Dendritic cell treated with granulocyte-macrophage colony-stimulating factor and Interleukin-4, amounts not matched to agents 40 ng/mL and 50 ng/mL, for 4 days (primary cell): ENCODE results near the gene ESPN.
A peak's percentile ranks its signal among the peaks of the same experiment; 100 is the strongest.

ENCODE experiments used
- H3K27ac Mint-ChIP-seq: one replicate; pipeline ENCODE4 v1.8.0; 2022; ENCODE audit warnings: mild to moderate bottlenecking, mixed read lengths
- H3K27me3 Mint-ChIP-seq: one replicate; pipeline ENCODE4 v1.8.0; 2022; ENCODE audit warnings: mild to moderate bottlenecking, mixed read lengths
- H3K36me3 Mint-ChIP-seq: one replicate; pipeline ENCODE4 v1.8.0; 2022; ENCODE audit warnings: low read depth, mixed read lengths
- H3K4me1 Mint-ChIP-seq: one replicate; pipeline ENCODE4 v1.8.0; 2022; ENCODE audit warnings: low read depth, mixed read lengths
- H3K4me3 Mint-ChIP-seq: one replicate; pipeline ENCODE4 v1.8.0; 2022; ENCODE audit warnings: mild to moderate bottlenecking, moderate library complexity, mixed read lengths
- H3K9me3 Mint-ChIP-seq: one replicate; pipeline ENCODE4 v1.8.0; 2022; ENCODE audit warnings: mixed read lengths
- intact Hi-C: fragments of 100-400 bp; cut with micrococcal nuclease; formaldehyde crosslinking; loops from one replicate; pipeline ENCODE4 v1.15.0; 2022

Gene ESPN, protein sequence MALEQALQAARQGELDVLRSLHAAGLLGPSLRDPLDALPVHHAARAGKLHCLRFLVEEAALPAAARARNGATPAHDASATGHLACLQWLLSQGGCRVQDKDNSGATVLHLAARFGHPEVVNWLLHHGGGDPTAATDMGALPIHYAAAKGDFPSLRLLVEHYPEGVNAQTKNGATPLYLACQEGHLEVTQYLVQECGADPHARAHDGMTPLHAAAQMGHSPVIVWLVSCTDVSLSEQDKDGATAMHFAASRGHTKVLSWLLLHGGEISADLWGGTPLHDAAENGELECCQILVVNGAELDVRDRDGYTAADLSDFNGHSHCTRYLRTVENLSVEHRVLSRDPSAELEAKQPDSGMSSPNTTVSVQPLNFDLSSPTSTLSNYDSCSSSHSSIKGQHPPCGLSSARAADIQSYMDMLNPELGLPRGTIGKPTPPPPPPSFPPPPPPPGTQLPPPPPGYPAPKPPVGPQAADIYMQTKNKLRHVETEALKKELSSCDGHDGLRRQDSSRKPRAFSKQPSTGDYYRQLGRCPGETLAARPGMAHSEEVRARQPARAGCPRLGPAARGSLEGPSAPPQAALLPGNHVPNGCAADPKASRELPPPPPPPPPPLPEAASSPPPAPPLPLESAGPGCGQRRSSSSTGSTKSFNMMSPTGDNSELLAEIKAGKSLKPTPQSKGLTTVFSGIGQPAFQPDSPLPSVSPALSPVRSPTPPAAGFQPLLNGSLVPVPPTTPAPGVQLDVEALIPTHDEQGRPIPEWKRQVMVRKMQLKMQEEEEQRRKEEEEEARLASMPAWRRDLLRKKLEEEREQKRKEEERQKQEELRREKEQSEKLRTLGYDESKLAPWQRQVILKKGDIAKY

DNA sequence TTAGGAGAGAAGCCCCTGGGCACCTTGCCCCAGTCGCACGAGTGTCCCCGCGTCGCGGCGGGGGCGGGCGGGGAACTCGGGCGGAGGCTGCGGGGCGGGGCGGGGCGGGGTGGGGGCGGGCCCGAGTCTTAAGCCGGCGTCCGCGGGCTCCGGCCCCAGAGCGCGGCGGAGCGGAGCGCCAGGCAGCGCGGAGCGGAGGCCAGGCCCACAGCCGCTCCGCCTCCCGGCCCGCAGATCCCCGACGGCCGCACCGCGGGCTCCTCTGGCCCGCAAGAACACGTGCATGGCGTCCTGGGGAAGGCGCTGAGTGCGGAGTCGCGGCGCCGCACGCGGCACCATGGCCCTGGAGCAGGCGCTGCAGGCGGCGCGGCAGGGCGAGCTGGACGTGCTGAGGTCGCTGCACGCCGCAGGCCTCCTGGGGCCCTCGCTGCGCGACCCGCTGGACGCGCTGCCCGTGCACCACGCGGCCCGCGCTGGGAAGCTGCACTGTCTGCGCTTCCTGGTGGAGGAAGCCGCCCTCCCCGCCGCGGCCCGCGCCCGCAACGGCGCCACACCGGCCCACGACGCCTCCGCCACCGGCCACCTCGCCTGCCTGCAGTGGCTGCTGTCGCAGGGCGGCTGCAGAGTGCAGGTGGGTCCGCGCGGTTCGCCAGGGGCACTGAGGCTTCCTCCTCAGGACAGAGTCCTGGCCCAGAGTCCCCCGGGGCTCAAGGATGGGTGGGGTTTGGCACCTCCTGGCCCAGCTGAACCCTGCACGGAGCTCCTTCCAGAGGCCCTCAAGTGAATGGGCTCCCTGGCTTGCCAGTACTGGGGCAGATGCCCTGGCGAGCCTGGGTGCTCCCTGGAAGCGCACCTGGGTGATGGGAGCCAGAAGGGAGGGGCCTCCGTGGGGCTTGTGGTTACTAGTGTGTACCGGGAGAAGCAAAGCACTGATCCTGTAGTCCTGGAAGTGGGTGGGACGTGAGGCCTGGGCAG is at the start of gene ESPN:
TSS of gene ESPN (plus strand) at position 158 of the 975 bp plus-strand sequence. CDS start at position 338, 180 bp downstream.
- peaks cover 12% of the 10 kb centered on the region for H3K4me1 Mint-ChIP-seq
- no peaks in the 10 kb centered on the region for H3K36me3 Mint-ChIP-seq
- H3K9me3 Mint-ChIP-seq, result no peaks in the 10 kb centered on the region
- peaks cover 89% of the 10 kb centered on the region for H3K27me3 Mint-ChIP-seq
- no peak within 1 kb of the TSS for H3K4me3 Mint-ChIP-seq
- intact Hi-C loops, result no loop called here
- no peak within 1 kb of the TSS for H3K27ac Mint-ChIP-seq

DNA sequence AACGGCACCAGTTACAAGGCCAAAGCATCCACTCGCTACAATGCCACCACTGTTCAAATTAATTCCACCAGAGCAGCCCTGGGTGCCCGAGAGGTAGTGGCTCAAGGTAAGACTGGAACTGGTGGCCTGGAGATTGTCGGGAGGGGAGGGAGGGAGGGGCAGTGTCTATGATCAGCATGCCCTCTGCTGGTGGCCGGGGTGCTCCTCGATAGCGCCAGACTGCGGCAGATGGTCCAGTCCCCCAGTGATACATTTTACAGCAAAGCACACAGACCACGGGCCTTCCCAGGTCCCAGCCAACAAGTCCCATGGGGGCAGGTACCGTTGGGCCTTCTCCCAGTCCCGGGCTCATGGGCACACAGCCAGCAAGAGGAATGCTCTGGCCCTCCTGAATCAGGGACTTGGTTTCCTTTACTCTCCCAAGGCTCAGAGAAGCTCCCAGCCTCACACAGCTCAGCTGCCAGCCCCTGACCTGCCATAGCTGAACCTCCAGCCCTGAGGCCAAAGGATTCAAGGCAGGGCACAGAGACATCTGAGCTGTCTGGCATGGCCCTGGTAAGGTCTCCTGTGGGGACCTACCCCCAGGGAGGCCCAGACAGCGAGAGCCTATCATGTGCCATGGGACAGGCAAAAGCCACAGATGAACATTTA is 46.4 kb upstream of the ESPN start:
- H3K9me3 Mint-ChIP-seq, result no peaks in the 10 kb centered on the region
- no peaks in the 10 kb centered on the region for H3K4me1 Mint-ChIP-seq
- intact Hi-C loops, result no loop called here
- no peaks in the 10 kb centered on the region for H3K27me3 Mint-ChIP-seq
- no peak overlapping the region for H3K27ac Mint-ChIP-seq
- no peak overlapping the region for H3K4me3 Mint-ChIP-seq
- no peaks in the 10 kb centered on the region for H3K36me3 Mint-ChIP-seq

DNA sequence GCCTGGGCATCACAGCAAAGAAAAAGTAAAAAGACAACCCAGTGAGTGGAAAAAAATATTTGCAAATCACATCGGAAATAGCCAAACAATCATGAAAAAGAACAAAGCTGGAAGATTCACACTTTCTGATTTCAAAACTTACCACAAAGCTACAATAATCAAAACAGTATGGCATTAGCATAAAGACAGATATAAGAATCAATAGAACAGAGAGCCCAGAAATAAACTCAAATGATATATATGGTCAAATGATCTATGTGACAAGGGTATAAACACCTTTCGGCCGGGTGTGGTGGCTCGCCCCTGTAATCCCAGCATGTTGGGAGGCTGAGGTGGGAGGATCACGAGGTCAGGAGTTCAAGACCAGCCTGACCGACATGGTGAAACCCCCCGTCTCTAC is 44.5 kb upstream of the ESPN start:
- Mint-ChIP-seq H3K4me3 (no peak overlapping the region), H3K27me3 (no peaks in the 10 kb centered on the region), H3K4me1 (no peaks in the 10 kb centered on the region), H3K36me3 (no peaks in the 10 kb centered on the region), H3K9me3 (peaks cover 8% of the 10 kb centered on the region), H3K27ac (no peak overlapping the region)
- intact Hi-C loops, result no loop called here

DNA sequence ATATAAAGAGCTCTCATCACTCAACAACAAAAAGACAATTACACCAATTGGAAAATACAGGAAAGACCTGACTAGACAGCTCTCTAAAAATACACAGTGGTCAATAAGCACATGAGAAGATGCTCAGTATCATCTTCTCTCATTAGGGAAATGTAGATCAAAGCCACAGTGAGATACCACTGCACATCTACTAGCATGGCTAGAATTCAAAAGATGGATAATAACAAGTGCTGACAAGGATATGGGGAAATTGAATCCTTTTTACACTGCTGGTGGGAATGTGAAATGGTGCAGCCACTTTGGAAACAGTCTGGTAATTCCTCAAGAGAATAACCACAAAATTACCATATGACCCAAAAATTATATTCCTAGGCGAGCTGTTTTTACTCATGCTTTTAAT is 40.4 kb upstream of the ESPN start:
- Mint-ChIP-seq H3K36me3 (no peaks in the 10 kb centered on the region), H3K9me3 (peaks cover 8% of the 10 kb centered on the region), H3K27me3 (no peaks in the 10 kb centered on the region), H3K4me1 (peaks cover 6% of the 10 kb centered on the region), H3K4me3 (no peak overlapping the region), H3K27ac (no peak overlapping the region)
- intact Hi-C loops, result no loop called here

DNA sequence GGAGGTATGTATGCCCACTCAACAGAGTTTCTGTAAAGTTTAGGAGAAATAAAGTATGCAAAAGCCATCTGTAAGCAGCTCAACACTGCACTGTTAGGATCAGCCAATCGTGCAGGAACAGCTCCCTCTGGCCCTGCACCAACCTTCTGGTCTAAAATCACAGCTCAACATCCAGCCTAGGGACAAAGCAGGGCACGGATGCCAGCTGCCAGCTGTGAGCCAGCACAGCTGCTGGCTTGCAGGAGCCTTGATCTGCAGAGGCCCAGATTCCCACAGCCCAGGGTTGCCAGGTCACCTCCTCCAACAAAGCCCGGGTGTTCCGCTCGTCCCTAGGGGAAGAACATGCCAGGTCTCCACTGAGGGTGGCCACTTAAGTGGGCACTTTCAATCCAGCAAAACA is 39.6 kb upstream of the ESPN start:
- intact Hi-C loops, result no loop called here
- Mint-ChIP-seq H3K9me3 (peaks cover 8% of the 10 kb centered on the region), H3K4me3 (no peak overlapping the region), H3K27me3 (no peaks in the 10 kb centered on the region), H3K36me3 (no peaks in the 10 kb centered on the region), H3K27ac (peak overlapping the region; percentile 25), H3K4me1 (peaks cover 6% of the 10 kb centered on the region)

DNA sequence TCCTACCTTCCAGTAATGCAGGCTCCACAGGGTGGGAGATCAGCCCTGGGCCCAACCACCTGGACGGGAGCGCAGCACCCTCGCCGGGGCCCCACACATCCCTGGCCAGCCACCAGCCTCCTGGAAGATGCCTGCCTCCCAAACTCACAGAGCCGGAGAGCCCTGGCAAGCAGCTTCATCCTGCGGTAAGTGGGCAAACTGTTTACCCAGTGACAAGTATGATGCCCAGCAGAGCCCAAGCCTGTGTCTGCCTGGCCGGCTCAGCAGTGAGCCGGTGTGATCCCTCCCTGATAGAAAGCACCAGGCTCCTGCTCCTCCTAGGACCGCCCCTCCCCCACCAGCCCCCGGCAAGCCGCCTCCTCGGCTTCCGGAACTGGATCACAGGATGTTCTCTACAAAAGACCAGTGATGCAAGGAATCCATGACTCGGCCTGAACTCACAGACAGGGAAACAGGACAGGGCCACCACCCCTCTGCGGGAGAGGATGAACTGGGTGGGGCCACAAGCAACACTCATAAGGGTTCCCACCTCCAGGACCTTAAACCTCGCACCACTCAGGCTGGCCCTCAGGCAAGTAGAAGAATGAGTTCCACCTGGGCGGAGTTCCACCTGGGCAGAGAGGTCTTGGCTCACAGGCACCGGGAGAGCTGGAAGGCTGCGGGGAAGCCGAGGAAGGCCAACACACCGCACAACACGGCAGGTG is 38.9 kb upstream of the ESPN start:
- peaks cover 6% of the 10 kb centered on the region for H3K4me1 Mint-ChIP-seq
- peak overlapping the region; percentile 25 for H3K27ac Mint-ChIP-seq
- H3K27me3 Mint-ChIP-seq, result no peaks in the 10 kb centered on the region

DNA sequence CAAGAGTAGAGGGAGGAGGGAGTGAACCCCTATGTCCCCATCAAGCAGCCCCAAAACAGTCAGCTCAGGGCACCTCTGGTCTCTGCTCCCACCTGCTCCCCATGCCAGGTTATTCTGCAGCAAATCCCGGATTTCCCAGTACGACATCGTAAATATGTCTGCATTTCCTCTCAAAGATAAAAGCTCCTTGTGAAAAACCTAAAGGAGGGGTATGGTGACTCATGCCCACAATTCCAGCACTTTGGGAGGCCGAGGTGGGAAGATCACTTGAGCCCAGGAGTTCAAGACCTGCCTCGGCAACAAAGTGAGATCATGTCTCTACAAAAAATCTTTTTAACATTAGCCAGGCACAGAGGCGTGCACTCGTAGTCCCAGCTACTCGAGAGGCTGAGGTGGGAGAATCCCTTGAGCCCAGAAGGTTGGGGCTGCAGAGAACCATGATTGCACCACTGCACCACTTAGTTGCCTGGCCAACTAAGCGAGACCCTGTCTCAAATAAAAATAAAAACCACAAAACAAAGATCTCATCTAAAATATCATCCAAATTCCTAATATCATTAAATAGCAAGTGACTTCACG is 38.1 kb upstream of the ESPN start:
- H3K36me3 Mint-ChIP-seq, result no peaks in the 10 kb centered on the region
- H3K27me3 Mint-ChIP-seq, result peaks cover 2% of the 10 kb centered on the region
- no peak overlapping the region for H3K27ac Mint-ChIP-seq
- peaks cover 10% of the 10 kb centered on the region for H3K4me1 Mint-ChIP-seq
- H3K9me3 Mint-ChIP-seq, result peaks cover 8% of the 10 kb centered on the region
- no peak overlapping the region for H3K4me3 Mint-ChIP-seq
- intact Hi-C loops, result no loop called here

More for the DNA sequence above, 38.9 kb upstream of the ESPN start:
- intact Hi-C loops, result no loop called here
- H3K36me3 Mint-ChIP-seq, result no peaks in the 10 kb centered on the region
- H3K4me3 Mint-ChIP-seq, result no peak overlapping the region
- peaks cover 8% of the 10 kb centered on the region for H3K9me3 Mint-ChIP-seq

DNA sequence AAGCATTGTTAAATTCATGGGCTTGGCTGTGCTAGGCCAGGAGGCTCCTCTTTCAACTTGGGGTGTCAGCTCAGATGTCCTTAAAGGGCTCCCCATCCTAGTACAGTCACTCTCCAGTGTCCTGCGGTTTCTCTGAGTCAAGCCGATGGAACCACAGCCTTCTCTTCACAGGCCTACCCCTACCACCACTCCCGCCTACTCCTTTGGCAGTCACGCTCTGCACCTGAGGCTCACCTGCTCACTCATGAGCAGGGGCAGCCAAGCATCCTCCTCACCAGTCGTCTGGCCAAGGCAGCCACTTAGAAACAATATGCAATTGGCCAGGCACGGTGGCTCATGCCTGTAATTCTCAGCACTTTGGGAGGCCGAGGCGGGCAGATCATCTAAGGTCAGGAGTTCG is 34.6 kb upstream of the ESPN start:
- Mint-ChIP-seq H3K27ac (no peak overlapping the region), H3K4me1 (peaks cover 32% of the 10 kb centered on the region), H3K36me3 (no peaks in the 10 kb centered on the region), H3K27me3 (peaks cover 13% of the 10 kb centered on the region), H3K9me3 (no peaks in the 10 kb centered on the region), H3K4me3 (no peak overlapping the region)
- intact Hi-C loops, result loop anchor here (5.0 kb wide), 1 partner anchor 193 kb away; the partner anchor contains the start of gene RPL22

DNA sequence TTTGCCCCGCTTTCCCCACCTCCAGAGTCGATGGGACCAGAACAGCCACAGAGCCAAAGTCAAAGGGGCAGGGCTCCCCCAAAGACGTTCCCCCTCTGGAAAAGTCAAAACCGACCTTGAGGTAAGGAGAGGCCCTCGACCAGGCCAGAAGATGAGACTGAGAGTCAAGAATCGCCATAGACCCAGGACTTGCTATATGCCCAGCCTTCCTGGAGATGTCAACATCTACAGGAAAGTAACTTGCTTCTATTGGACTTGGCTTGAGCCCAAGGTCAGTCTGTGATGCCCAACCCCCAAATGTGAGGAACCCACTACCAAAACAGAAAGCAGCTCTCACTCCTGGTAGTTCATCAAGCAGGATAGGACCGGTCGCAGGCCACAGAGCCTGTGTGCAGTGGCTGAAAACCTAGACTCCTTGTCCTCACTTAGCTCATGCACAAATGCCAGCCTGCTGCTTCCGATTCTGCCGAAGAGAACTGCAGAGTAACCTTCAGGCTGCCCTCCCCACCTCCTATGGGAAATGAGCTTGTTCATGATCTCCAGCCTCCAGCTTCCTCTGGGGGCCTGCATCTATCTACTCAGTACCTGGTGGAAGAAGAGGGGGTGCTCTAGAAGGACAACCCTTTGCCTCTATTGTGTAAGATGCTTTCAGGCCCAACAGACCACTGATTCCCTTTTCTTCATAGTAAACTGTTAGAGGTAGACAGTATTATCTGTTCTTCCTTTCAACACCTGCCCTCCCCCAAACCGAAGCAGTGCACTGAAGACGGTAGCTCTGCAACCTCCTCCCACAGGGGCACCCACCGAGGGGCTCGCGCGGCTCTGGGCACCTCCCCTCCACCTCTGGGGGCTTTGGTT is 32.4 kb upstream of the ESPN start:
- Mint-ChIP-seq H3K4me1 (peaks cover 29% of the 10 kb centered on the region), H3K27me3 (peaks cover 15% of the 10 kb centered on the region), H3K9me3 (no peaks in the 10 kb centered on the region), H3K4me3 (peak overlapping the region; percentile 86), H3K27ac (peak overlapping the region; percentile 98), H3K36me3 (no peaks in the 10 kb centered on the region)
- intact Hi-C loops, result loop anchor here (1.0 to 5.0 kb wide), 2 partner anchors 44 to 195 kb away; partner anchors contain the start of gene RPL22

DNA sequence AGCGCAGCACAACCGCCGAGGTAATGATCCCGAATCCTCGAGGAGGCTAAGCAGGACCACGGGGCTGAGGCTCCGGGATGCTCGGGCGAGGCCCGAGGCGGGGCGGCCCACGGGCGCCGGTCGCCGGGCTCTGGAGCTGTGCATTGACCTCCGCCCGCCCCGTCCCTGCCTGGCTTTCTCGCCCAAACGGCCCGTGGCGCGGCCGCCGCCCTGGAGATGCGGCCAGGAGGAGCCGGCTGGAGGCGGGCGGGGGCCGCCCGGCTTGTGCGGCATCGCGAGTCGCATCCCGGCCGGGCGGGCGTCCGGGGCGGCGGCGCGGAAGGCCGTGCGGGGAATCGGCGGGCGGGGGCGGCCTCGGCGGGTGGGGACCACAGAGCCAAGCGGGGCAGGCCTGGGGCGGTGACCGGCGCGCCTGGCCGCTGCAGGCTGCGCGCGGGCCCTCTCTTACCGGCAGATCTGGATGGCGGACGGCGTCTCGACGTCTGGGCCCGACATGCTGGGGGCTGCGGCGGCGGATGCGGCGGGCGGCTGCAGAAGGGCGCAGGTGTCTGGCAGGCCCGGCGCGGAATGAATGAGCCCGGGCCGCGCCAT is 31.7 kb upstream of the ESPN start:
- intact Hi-C loops, result loop anchor here (1.0 to 5.0 kb wide), 2 partner anchors 45 to 196 kb away; partner anchors contain the start of gene RPL22
- H3K4me3 Mint-ChIP-seq, result peak overlapping the region; percentile 86
- no peaks in the 10 kb centered on the region for H3K9me3 Mint-ChIP-seq
- H3K27me3 Mint-ChIP-seq, result peaks cover 18% of the 10 kb centered on the region
- H3K4me1 Mint-ChIP-seq, result peaks cover 32% of the 10 kb centered on the region
- peak overlapping the region; percentile 98 for H3K27ac Mint-ChIP-seq
- H3K36me3 Mint-ChIP-seq, result no peaks in the 10 kb centered on the region

DNA sequence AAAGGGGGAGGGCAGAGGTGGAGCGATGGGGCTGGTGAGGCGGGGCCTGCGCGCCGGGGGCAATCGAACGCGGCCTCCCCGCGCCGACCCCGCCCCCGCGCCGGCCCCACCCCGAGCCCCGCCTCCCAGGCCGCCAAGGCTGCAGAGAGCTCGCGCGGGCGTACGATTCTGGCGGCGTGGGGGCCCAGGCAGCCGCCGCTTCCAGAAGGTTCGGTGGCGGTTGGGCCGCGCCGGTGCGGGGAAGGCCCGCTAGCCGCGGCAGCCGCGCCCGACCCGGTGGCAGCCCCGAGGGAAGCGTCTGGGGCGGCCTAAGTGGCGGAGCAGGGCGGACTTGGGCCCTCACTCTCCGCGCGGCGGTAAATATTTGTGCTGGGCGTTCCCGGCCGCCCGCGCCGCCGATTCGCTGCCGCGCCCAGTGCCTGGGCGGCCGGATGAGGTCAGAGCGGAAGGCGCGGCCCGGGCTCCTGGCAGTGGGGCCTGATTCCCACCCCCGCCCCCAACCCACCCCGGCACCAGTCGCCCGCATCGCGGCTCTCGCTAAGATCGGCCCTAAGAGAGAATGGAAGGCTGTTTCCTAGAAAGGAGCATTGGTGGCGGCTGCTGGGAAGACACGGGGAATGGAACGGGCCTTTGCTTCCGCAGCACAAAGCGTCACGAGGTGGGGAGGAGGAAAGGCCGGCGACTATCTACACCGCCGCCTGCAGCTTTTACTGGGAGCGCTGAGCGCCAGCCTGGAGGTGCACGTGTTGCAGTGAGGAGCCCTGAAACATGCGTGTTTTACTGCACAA is 31.0 kb upstream of the ESPN start, which contains the start of gene ACOT7:
TSS of gene ACOT7 (minus strand) at position 368 of the 788 bp plus-strand sequence. CDS start 368 bp downstream, outside the sequence.
- Mint-ChIP-seq H3K36me3 (no peaks in the 10 kb centered on the region), H3K4me3 (peak within 1 kb of the TSS; percentile 86), H3K9me3 (no peaks in the 10 kb centered on the region), H3K4me1 (peaks cover 35% of the 10 kb centered on the region), H3K27ac (peak within 1 kb of the TSS; percentile 98), H3K27me3 (peaks cover 21% of the 10 kb centered on the region)
- intact Hi-C loops, result loop anchor here (5.0 kb wide), 1 partner anchor 196 kb away; the partner anchor contains the start of gene RPL22
